Neural progenitor cell (in vitro differentiated cells): ENCODE data around the gene GLCE. TPM values are rescaled to one million over a fixed set of nuclear protein-coding genes. Genes with fewer than 3 reads are reported as not detected.

Source experiments
- DNase-seq: peaks from one replicate; pipeline ENCODE4 v3.0.0-alpha.2; 2016; ENCODE audit warnings: low spot score
- H2AFZ ChIP-seq: fragments of 200-600 bp; sonication (generic); replicated peaks from 2 replicates; pipeline ENCODE4 v1.6.1; 2016; ENCODE audit warnings: antibody characterized with exemption
- H3F3A ChIP-seq: fragments of 200-600 bp; sonication (generic); 2 replicates; pipeline ENCODE4 v1.6.1; 2016; ENCODE audit warnings: antibody characterized with exemption, low read depth
- H3K27ac ChIP-seq: fragments of 200-600 bp; sonication (generic); 2 replicates; pipeline ENCODE4 v1.5.1; 2016; ENCODE audit warnings: mild to moderate bottlenecking
- H3K27me3 ChIP-seq: fragments of 200-600 bp; sonication (generic); 2 replicates; pipeline ENCODE4 v1.6.1; 2016; ENCODE audit warnings: mild to moderate bottlenecking, moderate library complexity
- H3K36me3 ChIP-seq: fragments of 200-600 bp; sonication (generic); 2 replicates; pipeline ENCODE4 v1.5.1; 2016
- H3K4me1 ChIP-seq: fragments of 200-600 bp; sonication (generic); 2 replicates; pipeline ENCODE4 v1.6.1; 2016; ENCODE audit warnings: mixed run types
- H3K4me2 ChIP-seq: fragments of 200-600 bp; sonication (generic); 2 replicates; pipeline ENCODE4 v1.6.1; 2016
- H3K4me3 ChIP-seq: fragments of 200-600 bp; sonication (generic); 2 replicates; pipeline ENCODE4 v1.5.1; 2016
- H3K79me2 ChIP-seq: fragments of 200-600 bp; sonication (generic); 2 replicates; pipeline ENCODE4 v1.6.1; 2016; ENCODE audit warnings: low read depth
- H3K9ac ChIP-seq: fragments of 200-600 bp; sonication (generic); 2 replicates; pipeline ENCODE4 v1.6.1; 2016
- H3K9me3 ChIP-seq: fragments of 200-600 bp; sonication (generic); 2 replicates; pipeline ENCODE4 v1.5.1; 2016; ENCODE audit warnings: low read depth
- H4K20me1 ChIP-seq: fragments of 200-600 bp; sonication (generic); 2 replicates; pipeline ENCODE4 v1.6.1; 2016; ENCODE audit warnings: low read depth
- H3K27ac Mint-ChIP-seq: 3 replicates; pipeline ENCODE4 v1.8.0; 2021; ENCODE audit warnings: mixed read lengths
- H3K27me3 Mint-ChIP-seq: 2 replicates; pipeline ENCODE4 v1.8.0; 2022; ENCODE audit warnings: low read depth, mild to moderate bottlenecking, inconsistent platforms, moderate library complexity, mixed read lengths; ENCODE audit not compliant: insufficient read depth
- H3K36me3 Mint-ChIP-seq: 3 replicates; pipeline ENCODE4 v1.8.0; 2021; ENCODE audit warnings: mixed read lengths
- H3K4me1 Mint-ChIP-seq: 3 replicates; pipeline ENCODE4 v1.8.0; 2021; ENCODE audit warnings: mixed read lengths
- H3K4me3 Mint-ChIP-seq: 3 replicates; pipeline ENCODE4 v1.8.0; 2021; ENCODE audit warnings: mild to moderate bottlenecking, moderate library complexity, mixed read lengths
- H3K9me3 Mint-ChIP-seq: 3 replicates; pipeline ENCODE4 v1.8.0; 2020; ENCODE audit warnings: mixed read lengths
- EZH2 ChIP-seq: fragments of 200-600 bp; sonication (generic); IDR thresholded peaks from 2 replicates; pipeline ENCODE4 v1.6.1; 2017; ENCODE audit warnings: antibody characterized with exemption, mild to moderate bottlenecking, moderate library complexity
- EZH2phosphoT487 ChIP-seq: fragments of 200-600 bp; sonication (generic); IDR thresholded peaks from 2 replicates; pipeline ENCODE4 v1.6.1; 2017; ENCODE audit warnings: antibody characterized with exemption
- total RNA-seq: library from RNA; depleted of rRNA; stranded (reverse); fragments of >200 nt; gene quantifications from 2 replicates; pipeline ENCODE4 v1.2.3, GENCODE V29; 2015; ENCODE audit warnings: low replicate concordance
- TF ChIP-seq, protein P1 (sequence below): fragments of 200-600 bp; sonication (generic); IDR thresholded peaks from 2 replicates; pipeline ENCODE4 v1.5.1; 2017; ENCODE audit warnings: antibody characterized with exemption, mild to moderate bottlenecking

The GLCE gene
- total RNA-seq, 1 donor from 2014 or later = 22.7 TPM

DNA sequence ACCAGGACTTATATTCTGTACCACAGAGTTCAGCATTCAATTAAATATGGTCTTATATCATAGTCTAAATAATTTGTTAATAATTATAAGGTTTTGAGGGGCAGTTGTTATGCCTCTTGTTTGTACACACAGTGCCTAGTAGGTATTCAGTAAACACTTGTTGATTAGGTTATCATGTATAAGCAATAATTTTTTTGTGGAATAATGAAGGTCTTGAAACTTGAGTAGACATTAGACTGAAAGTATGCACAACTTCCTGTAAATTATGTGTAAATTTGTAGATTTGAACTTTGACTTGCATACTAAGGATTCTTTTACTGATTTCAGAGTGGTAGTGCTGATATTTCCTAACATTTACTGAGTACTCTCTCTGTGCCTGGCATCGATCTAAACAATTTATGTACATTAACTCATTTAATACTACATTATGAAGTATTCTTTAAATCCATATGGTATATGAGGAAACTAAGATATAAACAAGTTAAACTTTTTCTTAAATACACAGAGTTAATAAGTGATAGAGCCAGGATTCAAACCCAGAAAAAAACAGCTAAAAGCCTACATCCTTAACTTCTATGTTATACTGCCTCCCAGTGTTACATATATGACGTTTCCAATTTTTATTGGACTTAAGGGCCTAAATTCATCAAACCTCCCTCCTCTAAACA, 65.1 kb downstream of the GLCE start:
- H3K27ac Mint-ChIP-seq = no peak overlapping the region
- Histone ChIP-seq H3K27me3 (no peaks in the 10 kb centered on the region), H2AFZ (no peak overlapping the region), H3K4me3 (no peak overlapping the region), H3K4me2 (no peak overlapping the region), H3K4me1 (no peaks in the 10 kb centered on the region), H3K9ac (no peak overlapping the region), H4K20me1 (no peaks in the 10 kb centered on the region), H3K36me3 (no peaks in the 10 kb centered on the region), H3F3A (no peaks in the 10 kb centered on the region), H3K27ac (no peak overlapping the region), H3K79me2 (no peaks in the 10 kb centered on the region), H3K9me3 (no peaks in the 10 kb centered on the region)
- no peak overlapping the region for H3K4me3 Mint-ChIP-seq
- peaks cover 22% of the 10 kb centered on the region for H3K9me3 Mint-ChIP-seq
- no peaks in the 10 kb centered on the region for H3K27me3 Mint-ChIP-seq
- H3K36me3 Mint-ChIP-seq = peaks cover 22% of the 10 kb centered on the region
- TF ChIP-seq EZH2phosphoT487 (no peak), EZH2 (no peak)
- TF ChIP-seq, protein P1, sequence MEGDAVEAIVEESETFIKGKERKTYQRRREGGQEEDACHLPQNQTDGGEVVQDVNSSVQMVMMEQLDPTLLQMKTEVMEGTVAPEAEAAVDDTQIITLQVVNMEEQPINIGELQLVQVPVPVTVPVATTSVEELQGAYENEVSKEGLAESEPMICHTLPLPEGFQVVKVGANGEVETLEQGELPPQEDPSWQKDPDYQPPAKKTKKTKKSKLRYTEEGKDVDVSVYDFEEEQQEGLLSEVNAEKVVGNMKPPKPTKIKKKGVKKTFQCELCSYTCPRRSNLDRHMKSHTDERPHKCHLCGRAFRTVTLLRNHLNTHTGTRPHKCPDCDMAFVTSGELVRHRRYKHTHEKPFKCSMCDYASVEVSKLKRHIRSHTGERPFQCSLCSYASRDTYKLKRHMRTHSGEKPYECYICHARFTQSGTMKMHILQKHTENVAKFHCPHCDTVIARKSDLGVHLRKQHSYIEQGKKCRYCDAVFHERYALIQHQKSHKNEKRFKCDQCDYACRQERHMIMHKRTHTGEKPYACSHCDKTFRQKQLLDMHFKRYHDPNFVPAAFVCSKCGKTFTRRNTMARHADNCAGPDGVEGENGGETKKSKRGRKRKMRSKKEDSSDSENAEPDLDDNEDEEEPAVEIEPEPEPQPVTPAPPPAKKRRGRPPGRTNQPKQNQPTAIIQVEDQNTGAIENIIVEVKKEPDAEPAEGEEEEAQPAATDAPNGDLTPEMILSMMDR = peak; percentile 42
- no peaks in the 10 kb centered on the region for H3K4me1 Mint-ChIP-seq
- peak; percentile 26 for DNase-seq

DNA sequence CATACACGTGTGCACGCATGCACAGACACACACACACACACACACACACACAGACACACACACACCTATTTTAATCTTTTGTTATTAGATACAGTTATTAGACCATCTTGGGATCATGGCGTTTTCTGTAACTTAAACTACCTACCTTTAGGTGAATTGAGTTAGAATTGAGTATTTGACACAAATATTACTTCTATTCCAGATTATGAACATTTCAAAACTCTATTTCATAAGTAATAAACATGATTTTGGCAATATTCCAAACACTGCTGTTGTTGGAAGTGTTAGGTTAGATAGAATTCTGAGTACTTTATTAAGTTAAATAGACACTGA, 65.6 kb downstream of the GLCE start:
- H3K27ac ChIP-seq = no peak overlapping the region
- H3K4me3 ChIP-seq = no peak overlapping the region
- H3K27me3 ChIP-seq = no peaks in the 10 kb centered on the region
- H3K4me2 ChIP-seq = no peak overlapping the region
- H3K36me3 ChIP-seq = no peaks in the 10 kb centered on the region
- peaks cover 20% of the 10 kb centered on the region for H3K36me3 Mint-ChIP-seq
- no peaks in the 10 kb centered on the region for H4K20me1 ChIP-seq
- no peaks in the 10 kb centered on the region for H3K4me1 ChIP-seq
- H3K4me3 Mint-ChIP-seq = no peak overlapping the region
- H3K27me3 Mint-ChIP-seq = no peaks in the 10 kb centered on the region
- H3K4me1 Mint-ChIP-seq = no peaks in the 10 kb centered on the region
- no peak overlapping the region for H3K27ac Mint-ChIP-seq
- H3K9me3 ChIP-seq = no peaks in the 10 kb centered on the region
- no peak for DNase-seq
- no peaks in the 10 kb centered on the region for H3K79me2 ChIP-seq
- H2AFZ ChIP-seq = no peak overlapping the region
- TF ChIP-seq EZH2phosphoT487 = no peak
- TF ChIP-seq, protein P1 = no peak
- no peak for TF ChIP-seq EZH2
- no peaks in the 10 kb centered on the region for H3F3A ChIP-seq
- H3K9ac ChIP-seq = no peak overlapping the region
- peaks cover 21% of the 10 kb centered on the region for H3K9me3 Mint-ChIP-seq

DNA sequence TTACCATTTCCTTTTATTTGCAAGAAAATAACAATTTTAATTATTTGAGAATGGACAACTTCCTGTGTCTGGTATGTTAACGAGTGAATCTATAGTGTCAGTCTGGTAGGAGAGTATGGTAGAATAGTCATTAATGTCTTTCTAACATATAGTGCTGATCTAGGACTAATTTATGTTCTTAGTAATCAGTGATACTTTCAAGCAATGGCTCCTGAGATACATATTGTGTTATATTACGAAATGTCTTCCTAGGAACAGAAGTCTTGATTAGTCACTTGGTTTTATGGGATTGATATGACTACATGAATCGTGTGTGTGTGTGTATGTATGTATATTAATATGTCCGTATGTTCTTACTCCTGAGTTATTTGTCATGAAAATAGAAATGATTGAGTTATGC, 71.7 kb downstream of the GLCE start:
- Histone ChIP-seq H3K36me3 (no peaks in the 10 kb centered on the region), H2AFZ (no peak overlapping the region), H3K4me3 (no peak overlapping the region), H3K27me3 (no peaks in the 10 kb centered on the region), H3K79me2 (no peaks in the 10 kb centered on the region), H3K4me2 (no peak overlapping the region), H3K9ac (no peak overlapping the region), H3F3A (no peaks in the 10 kb centered on the region), H3K4me1 (no peaks in the 10 kb centered on the region), H3K27ac (no peak overlapping the region), H3K9me3 (no peaks in the 10 kb centered on the region), H4K20me1 (no peaks in the 10 kb centered on the region)
- no peak overlapping the region for H3K27ac Mint-ChIP-seq
- H3K27me3 Mint-ChIP-seq = no peaks in the 10 kb centered on the region
- no peak overlapping the region for H3K4me3 Mint-ChIP-seq
- TF ChIP-seq EZH2 (no peak), EZH2phosphoT487 (no peak)
- TF ChIP-seq, protein P1 = no peak
- peaks cover 9% of the 10 kb centered on the region for H3K36me3 Mint-ChIP-seq
- DNase-seq = no peak
- no peaks in the 10 kb centered on the region for H3K9me3 Mint-ChIP-seq
- no peaks in the 10 kb centered on the region for H3K4me1 Mint-ChIP-seq
